B cell (primary cell): ENCODE measurements around the gene CHCHD4. TPM values are rescaled to one million over a fixed set of nuclear protein-coding genes. Genes with fewer than 3 reads are reported as not detected.

Source experiments
- ATAC-seq: fragments of 200-7000 bp; cut with Tn5 transposase; one replicate; pipeline ENCODE4 v1.10.0; 2021; ENCODE audit warnings: low read depth, mild to moderate bottlenecking, moderate number of reproducible peaks, moderate library complexity
- CTCF ChIA-PET: fragments of 350-600 bp; sonication (Branson Sonifier 250); formaldehyde crosslinking; loops from one replicate; lab custom pipeline; 2021; ENCODE audit warnings: antibody characterized with exemption, inconsistent platforms; lab: Charles Lee
- POLR2A ChIA-PET: fragments of 350-600 bp; sonication (Branson Sonifier 250); formaldehyde crosslinking; loops from one replicate; lab custom pipeline; 2021; ENCODE audit warnings: antibody characterized with exemption; lab: Charles Lee
- DNase-seq: peaks from one replicate; pipeline ENCODE4 v3.0.0; 2013
- H2AFZ ChIP-seq: 2 replicates; pipeline ENCODE4 v1.6.1; 2012; ENCODE audit warnings: mild to moderate bottlenecking, low read depth, low read length; ENCODE audit not compliant: insufficient read depth, poor library complexity, severe bottlenecking
- H3K27ac ChIP-seq, 2 donors: 1 replicate in 1 of 2; 2 replicates in 1 of 2; pipeline ENCODE4 v1.5.1; 2012 to 2013; ENCODE audit warnings: low read length in 2 of 2, mild to moderate bottlenecking in 2 of 2, moderate library complexity in 1 of 2
- H3K27me3 ChIP-seq, 4 experiments: fragments of 200-600 bp in 1 of 4; sonication (generic) in 1 of 4; replicated peaks in 1 of 4; 1 replicate in 2 of 4; 2 replicates in 2 of 4; pipeline versions ENCODE4 v1.6.1 to v1.7.0; 2013 to 2016; ENCODE audit warnings: low read length in 3 of 4, mild to moderate bottlenecking in 2 of 4, mixed read lengths in 1 of 4, moderate library complexity in 1 of 4; ENCODE audit not compliant: insufficient read depth in 4 of 4, control insufficient read depth in 3 of 4; ENCODE audit errors: control extremely low read depth in 1 of 4
- H3K36me3 ChIP-seq, 2 experiments: replicated peaks in 1 of 2; 1 replicate in 1 of 2; 2 replicates in 1 of 2; pipeline versions ENCODE4 v1.6.1 to v1.7.1; 2013; ENCODE audit warnings: low read length in 1 of 2; ENCODE audit not compliant: insufficient read depth in 2 of 2, control insufficient read depth in 1 of 2; ENCODE audit errors: control extremely low read depth in 1 of 2, extremely low read depth in 1 of 2
- H3K4me1 ChIP-seq, 2 donors: fragments of 200-600 bp in 1 of 2; sonication (generic) in 1 of 2; 1 replicate in 1 of 2; 2 replicates in 1 of 2; pipeline versions ENCODE4 v1.5.1 to v1.6.1; 2013 to 2017; ENCODE audit warnings: low read length in 2 of 2; ENCODE audit not compliant: control insufficient read depth in 2 of 2, insufficient read depth in 2 of 2
- H3K4me2 ChIP-seq: replicated peaks from 2 replicates; pipeline ENCODE3; 2012; ENCODE audit warnings: mild to moderate bottlenecking, low read depth, low read length; ENCODE audit not compliant: poor library complexity, severe bottlenecking
- H3K4me3 ChIP-seq, 5 experiments: fragments of 200-600 bp in 1 of 5; sonication (generic) in 1 of 5; 1 replicate in 3 of 5; 2 replicates in 2 of 5; pipeline versions ENCODE4 v1.5.1 to v1.7.0; 2011 to 2016; ENCODE audit warnings: low read length in 4 of 5, mild to moderate bottlenecking in 4 of 5, low read depth in 2 of 5, control low read depth in 1 of 5, moderate library complexity in 1 of 5; ENCODE audit not compliant: insufficient read depth in 1 of 5; ENCODE audit errors: control extremely low read depth in 1 of 5, extremely low read depth in 1 of 5
- H3K79me2 ChIP-seq: fragments of 200-600 bp; sonication (generic); one replicate; pipeline ENCODE4 v1.6.0; 2016; ENCODE audit warnings: low read length; ENCODE audit not compliant: control insufficient read depth, insufficient read depth
- H3K9ac ChIP-seq: fragments of 200-600 bp; sonication (generic); 2 replicates; pipeline ENCODE4 v1.6.1; 2017; ENCODE audit warnings: mild to moderate bottlenecking, low read length, moderate library complexity
- H3K9me3 ChIP-seq, 3 donors: one replicate each; pipeline versions ENCODE4 v1.6.1 to v1.7.1; 2013; ENCODE audit warnings: low read length in 2 of 3; ENCODE audit not compliant: control insufficient read depth in 2 of 3, insufficient read depth in 1 of 3; ENCODE audit errors: control extremely low read depth in 1 of 3
- H4K20me1 ChIP-seq: 2 replicates; pipeline ENCODE4 v1.6.0; 2012; ENCODE audit warnings: mild to moderate bottlenecking, low read length; ENCODE audit not compliant: insufficient read depth, control insufficient read depth, poor library complexity, severe bottlenecking
- H3K27ac Mint-ChIP-seq: one replicate; pipeline ENCODE4 v1.8.0; 2021; ENCODE audit warnings: mixed read lengths
- H3K27me3 Mint-ChIP-seq: one replicate; pipeline ENCODE4 v1.8.0; 2021; ENCODE audit warnings: mixed read lengths
- H3K4me1 Mint-ChIP-seq: one replicate; pipeline ENCODE4 v1.8.0; 2021; ENCODE audit warnings: mixed read lengths
- H3K4me3 Mint-ChIP-seq: one replicate; pipeline ENCODE4 v1.8.0; 2021; ENCODE audit warnings: mixed read lengths
- H3K9me3 Mint-ChIP-seq: one replicate; pipeline ENCODE4 v1.8.0; 2022; ENCODE audit warnings: mixed read lengths; ENCODE audit not compliant: insufficient read depth
- EZH2 ChIP-seq: IDR thresholded peaks from 2 replicates; pipeline ENCODE4 v1.6.1; 2012; ENCODE audit warnings: borderline replicate concordance, low read depth, mild to moderate bottlenecking, moderate library complexity, low read length; ENCODE audit not compliant: insufficient read depth, poor library complexity, severe bottlenecking
- WGBS: methylation state at CpG from one replicate; pipeline ENCODE4 v1.1.5; 2013; ENCODE audit warnings: missing lambda C conversion rate; ENCODE audit not compliant: insufficient coverage; 5-methylcytosine and 5-hydroxymethylcytosine counted together
- intact Hi-C: fragments of 100-400 bp; cut with micrococcal nuclease; formaldehyde crosslinking; loops from one replicate; pipeline ENCODE4 v1.10.0; 2022
- polyA plus RNA-seq: library from polyadenylated mRNA; depleted of rRNA; stranded (reverse); fragments of >200 nt; gene quantifications from 2 replicates; pipeline ENCODE4 v1.2.3, GENCODE V29; 2012
- total RNA-seq, 2 donors: library from RNA; stranded (reverse); fragments of 120-200 nt in 1 of 2; gene quantifications; 1 replicate in 1 of 2; 2 replicates in 1 of 2; pipeline versions ENCODE4 v1.2.3 to v1.2.4, GENCODE V29; 2013 to 2022
- TF ChIP-seq, protein P1 (sequence below): fragments of 200-600 bp; IDR thresholded peaks from one replicate; pipeline ENCODE4 v1.8.0; 2022; ENCODE audit warnings: antibody characterized with exemption, mild to moderate bottlenecking

CHCHD4 gene
- total and polyA plus RNA-seq, 2 donors (not counting 1 experiment from before 2014, with no cell fraction given): 3.7 to 8.0 TPM

DNA sequence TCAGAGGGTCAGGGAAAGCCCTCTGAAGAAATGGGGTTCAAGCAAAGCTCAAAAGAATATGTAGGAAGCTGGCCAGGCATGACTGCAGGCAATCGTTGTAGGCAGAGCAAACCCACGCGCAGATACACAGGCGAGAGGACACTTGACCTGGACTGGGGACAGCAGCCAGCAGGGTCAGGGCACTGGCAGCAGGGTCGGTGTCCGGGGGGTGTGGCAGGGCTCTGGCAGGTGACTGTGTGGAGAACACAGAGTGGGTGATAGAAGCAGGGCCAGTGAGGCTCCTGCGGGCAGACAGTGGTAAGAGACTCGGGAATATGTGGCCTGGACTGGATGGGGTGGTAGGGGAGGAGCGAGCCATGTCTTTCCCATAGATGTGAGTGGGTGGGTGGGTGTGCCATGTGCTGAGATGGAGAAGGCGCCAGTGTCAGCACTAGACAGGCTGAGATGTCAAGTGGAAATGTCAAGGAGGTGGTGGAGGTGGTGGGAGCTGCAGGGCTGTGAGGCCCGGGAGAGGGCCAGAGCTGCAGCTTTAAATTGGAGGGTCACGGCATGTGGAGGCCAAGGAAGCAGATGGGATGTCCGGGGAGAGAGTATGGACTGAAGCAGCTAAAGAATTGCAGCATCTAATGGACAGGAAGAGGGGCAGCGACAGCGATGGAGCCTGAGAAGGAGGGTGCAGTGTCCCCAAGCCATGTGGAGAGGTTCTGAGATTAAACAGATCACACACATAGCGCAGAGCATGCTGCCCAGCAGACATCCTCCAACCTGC lies 13.6 kb upstream of the CHCHD4 start:
- Histone ChIP-seq H3K27ac (no peak overlapping the region), H3K9me3 (no peaks in the 10 kb centered on the region), H3K4me1 (no peaks in the 10 kb centered on the region), H3K4me3 (no peak overlapping the region), H3K79me2 (no peaks in the 10 kb centered on the region), H3K27me3 (no peaks in the 10 kb centered on the region), H3K9ac (no peak overlapping the region), H4K20me1 (no peaks in the 10 kb centered on the region), H3K4me2 (no peak overlapping the region), H2AFZ (no peak overlapping the region), H3K36me3 (peaks cover 0 to 60% of the 10 kb centered on the region in 2 experiments)
- TF ChIP-seq, protein P1, sequence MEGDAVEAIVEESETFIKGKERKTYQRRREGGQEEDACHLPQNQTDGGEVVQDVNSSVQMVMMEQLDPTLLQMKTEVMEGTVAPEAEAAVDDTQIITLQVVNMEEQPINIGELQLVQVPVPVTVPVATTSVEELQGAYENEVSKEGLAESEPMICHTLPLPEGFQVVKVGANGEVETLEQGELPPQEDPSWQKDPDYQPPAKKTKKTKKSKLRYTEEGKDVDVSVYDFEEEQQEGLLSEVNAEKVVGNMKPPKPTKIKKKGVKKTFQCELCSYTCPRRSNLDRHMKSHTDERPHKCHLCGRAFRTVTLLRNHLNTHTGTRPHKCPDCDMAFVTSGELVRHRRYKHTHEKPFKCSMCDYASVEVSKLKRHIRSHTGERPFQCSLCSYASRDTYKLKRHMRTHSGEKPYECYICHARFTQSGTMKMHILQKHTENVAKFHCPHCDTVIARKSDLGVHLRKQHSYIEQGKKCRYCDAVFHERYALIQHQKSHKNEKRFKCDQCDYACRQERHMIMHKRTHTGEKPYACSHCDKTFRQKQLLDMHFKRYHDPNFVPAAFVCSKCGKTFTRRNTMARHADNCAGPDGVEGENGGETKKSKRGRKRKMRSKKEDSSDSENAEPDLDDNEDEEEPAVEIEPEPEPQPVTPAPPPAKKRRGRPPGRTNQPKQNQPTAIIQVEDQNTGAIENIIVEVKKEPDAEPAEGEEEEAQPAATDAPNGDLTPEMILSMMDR: no peak
- TF ChIP-seq EZH2: no peak
- no peaks in the 10 kb centered on the region for H3K9me3 Mint-ChIP-seq
- DNase-seq (no peak), ATAC-seq (no peak)
- no peak overlapping the region for H3K4me3 Mint-ChIP-seq
- no peaks in the 10 kb centered on the region for H3K4me1 Mint-ChIP-seq
- no peak overlapping the region for H3K27ac Mint-ChIP-seq
- POLR2A ChIA-PET: no interaction called here
- H3K27me3 Mint-ChIP-seq: no peaks in the 10 kb centered on the region
- WGBS: 97% methylated on average over 14 of the region's 16 CpGs
- intact Hi-C loops: no loop called here
- CTCF ChIA-PET: no interaction called here

DNA sequence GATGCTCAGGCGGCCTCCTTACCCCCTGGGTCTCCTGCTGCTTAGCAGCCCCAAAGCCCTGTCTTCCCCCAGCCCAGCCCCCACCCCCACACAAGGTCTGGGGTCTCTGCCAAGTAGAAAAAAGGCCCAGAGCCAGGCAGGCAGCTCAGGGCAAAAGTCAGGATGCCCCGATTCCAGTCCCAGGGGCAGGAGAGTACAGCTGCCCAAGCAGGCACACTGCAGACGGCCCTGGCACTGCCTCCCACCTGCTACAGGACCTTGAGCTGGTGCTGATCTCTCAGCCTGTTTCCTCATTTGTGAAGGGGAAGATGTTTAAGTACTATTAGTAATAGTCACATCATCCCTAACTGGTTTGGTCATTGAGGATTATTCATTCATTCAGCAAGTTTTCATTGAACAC lies 12.8 kb upstream of the CHCHD4 start:
- H3K79me2 ChIP-seq: no peaks in the 10 kb centered on the region
- no peaks in the 10 kb centered on the region for H3K4me1 ChIP-seq
- WGBS: 95% methylated on average over 2 of the region's 3 CpGs
- H3K27ac ChIP-seq: no peak overlapping the region
- no peaks in the 10 kb centered on the region for H3K9me3 Mint-ChIP-seq
- no peak overlapping the region for H3K4me3 Mint-ChIP-seq
- no peaks in the 10 kb centered on the region for H3K27me3 Mint-ChIP-seq
- no peak for DNase-seq
- POLR2A ChIA-PET: no interaction called here
- no peak overlapping the region for H3K9ac ChIP-seq
- intact Hi-C loops: no loop called here
- H4K20me1 ChIP-seq: no peaks in the 10 kb centered on the region
- TF ChIP-seq, protein P1: no peak
- no peak for TF ChIP-seq EZH2
- no peaks in the 10 kb centered on the region for H3K4me1 Mint-ChIP-seq
- no peak overlapping the region for H3K4me2 ChIP-seq
- H3K27me3 ChIP-seq: no peaks in the 10 kb centered on the region
- H3K36me3 ChIP-seq: peaks cover 0 to 65% of the 10 kb centered on the region in 2 experiments
- CTCF ChIA-PET: no interaction called here
- no peak for ATAC-seq
- H3K9me3 ChIP-seq: no peaks in the 10 kb centered on the region
- no peak overlapping the region for H3K4me3 ChIP-seq
- H3K27ac Mint-ChIP-seq: no peak overlapping the region
- no peak overlapping the region for H2AFZ ChIP-seq
